Thyroid gland (tissue), 4 donors: ENCODE data around the gene SP3. TPM values are rescaled to one million over a fixed set of nuclear protein-coding genes. Genes with fewer than 3 reads are reported as not detected.

ENCODE experiments used
- DNase-seq, 2 donors: peaks; one replicate each; pipeline ENCODE4 v3.0.0-alpha.2; 2019
- H3K27ac ChIP-seq, 3 donors: fragments of 200-600 bp; sonication (generic); 1 replicate in 2 of 3; 2 replicates in 1 of 3; pipeline ENCODE4 v1.5.1; 2016 to 2019; ENCODE audit warnings: mild to moderate bottlenecking in 1 of 3, moderate library complexity in 1 of 3
- H3K27me3 ChIP-seq: fragments of 200-600 bp; sonication (generic); one replicate; pipeline ENCODE4 v1.5.1; 2019
- H3K36me3 ChIP-seq, 2 donors: fragments of 200-600 bp; sonication (generic); one replicate each; pipeline ENCODE4 v1.5.1; 2016 to 2019
- H3K4me1 ChIP-seq, 2 donors: fragments of 200-600 bp; sonication (generic); one replicate each; pipeline ENCODE4 v1.5.1; 2017 to 2019
- H3K4me3 ChIP-seq, 3 donors: fragments of 200-600 bp; sonication (generic); replicated peaks in 1 of 3; 1 replicate in 2 of 3; 2 replicates in 1 of 3; pipeline ENCODE4 v1.5.1; 2016; ENCODE audit warnings: mild to moderate bottlenecking in 1 of 3
- H3K9me3 ChIP-seq: fragments of 200-600 bp; sonication (generic); one replicate; pipeline ENCODE4 v1.5.1; 2017
- CTCF ChIP-seq, 6 experiments: fragments of 200-600 bp in 3 of 6; fragments of 450-650 bp in 3 of 6; sonication (generic) in 3 of 6; IDR thresholded peaks; one replicate each; pipeline ENCODE4 v1.5.1; 2016 to 2019; ENCODE audit warnings: antibody characterized with exemption in 6 of 6, mild to moderate bottlenecking in 2 of 6, inconsistent platforms in 1 of 6, moderate library complexity in 1 of 6
- POLR2A ChIP-seq, 2 donors: fragments of 450-650 bp; IDR thresholded peaks; one replicate each; pipeline ENCODE4 v1.6.1; 2017; ENCODE audit warnings: antibody characterized with exemption in 2 of 2, mild to moderate bottlenecking in 2 of 2, moderate library complexity in 1 of 2
- WGBS, 2 donors: methylation state at CpG; one replicate each; pipeline ENCODE4 v1.1.5; 2017; 5-methylcytosine and 5-hydroxymethylcytosine counted together
- intact Hi-C: fragments of 100-400 bp; cut with DNase I; formaldehyde crosslinking; loops from one replicate; pipeline ENCODE4 v1.15.1; 2023
- total RNA-seq, 4 donors: library from RNA; depleted of rRNA; stranded (reverse); fragments of >200 nt; gene quantifications; one replicate each; pipeline ENCODE4 v1.2.3, GENCODE V29; 2016

Gene SP3
- total RNA-seq, 4 donors from 2014 or later: 152 to 237 (median 186) TPM

DNA sequence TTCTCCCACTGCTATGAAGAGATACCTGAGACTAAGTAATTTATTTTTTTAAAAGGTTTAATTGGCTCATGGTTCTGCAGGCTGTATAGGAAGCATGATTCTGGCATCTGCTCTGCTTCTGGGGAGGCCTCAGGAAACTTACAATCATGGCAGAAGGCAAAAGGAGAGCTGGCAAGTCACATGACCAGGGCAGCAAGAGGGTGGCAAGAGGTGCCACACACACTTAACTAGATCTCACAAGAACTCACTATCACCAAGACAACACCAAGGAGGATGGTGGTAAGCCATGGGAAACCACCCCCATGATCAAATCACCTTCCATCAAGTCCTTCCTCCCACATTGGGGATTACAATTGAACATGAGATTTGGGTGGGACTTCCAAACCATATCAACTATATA, 38.3 kb downstream of the SP3 start:
- H3K27ac ChIP-seq: no peak overlapping the region
- DNase-seq: no peak
- no peaks in the 10 kb centered on the region for H3K36me3 ChIP-seq
- no peaks in the 10 kb centered on the region for H3K9me3 ChIP-seq
- no peaks in the 10 kb centered on the region for H3K27me3 ChIP-seq
- H3K4me1 ChIP-seq: peaks cover 27 to 39% of the 10 kb centered on the region in 2 donors
- intact Hi-C loops: no loop called here
- no peak for TF ChIP-seq CTCF (IDR thresholded peaks at IDR 0.05)
- no peak for TF ChIP-seq POLR2A (IDR thresholded peaks at IDR 0.05)
- H3K4me3 ChIP-seq: no peak overlapping the region

- Histone ChIP-seq H3K27me3 (no peaks in the 10 kb centered on the region), H3K4me3 (no peak overlapping the region), H3K9me3 (no peaks in the 10 kb centered on the region), H3K27ac (no peak overlapping the region), H3K36me3 (no peaks in the 10 kb centered on the region), H3K4me1 (peaks cover 27 to 32% of the 10 kb centered on the region in 2 donors)
- TF ChIP-seq POLR2A (IDR thresholded peaks at IDR 0.05): no peak
- no peak for TF ChIP-seq CTCF (IDR thresholded peaks at IDR 0.05)
- 95 to 98% methylated on average over 2 of the region's 2 CpGs for WGBS, 2 donors
- no peak for DNase-seq
- intact Hi-C loops: no loop called here
These were observed 40.9 kb downstream of the SP3 start for GRCh38 chr2:173924285-173924684.

DNA sequence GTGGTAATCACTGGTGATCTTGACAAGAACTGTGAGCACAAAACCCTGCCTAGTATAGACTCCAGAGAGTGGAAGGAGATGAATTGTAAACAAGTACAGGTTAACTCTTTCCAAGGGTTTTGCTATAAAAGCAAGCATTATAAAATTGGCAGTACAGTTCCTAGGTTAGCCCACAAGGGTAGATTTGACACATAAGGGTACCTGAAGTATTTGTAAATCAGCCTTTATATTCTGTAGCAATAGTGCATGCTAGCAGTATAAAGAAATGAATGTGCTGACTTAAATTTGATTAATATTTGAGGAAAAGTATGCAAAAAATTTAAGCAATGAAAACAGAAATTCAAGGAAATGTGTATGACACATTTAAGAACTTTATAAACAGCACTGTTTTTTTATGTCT, 42.4 kb downstream of the SP3 start:
- no peak for TF ChIP-seq CTCF (IDR thresholded peaks at IDR 0.05)
- no peak for TF ChIP-seq POLR2A (IDR thresholded peaks at IDR 0.05)
- intact Hi-C loops: no loop called here
- no peaks in the 10 kb centered on the region for H3K27me3 ChIP-seq
- H3K36me3 ChIP-seq: peaks cover 0 to 3% of the 10 kb centered on the region in 2 donors
- peaks cover 27 to 32% of the 10 kb centered on the region in 2 donors for H3K4me1 ChIP-seq
- no peaks in the 10 kb centered on the region for H3K9me3 ChIP-seq
- no peak overlapping the region for H3K27ac ChIP-seq
- H3K4me3 ChIP-seq: no peak overlapping the region
- DNase-seq: no peak

DNA sequence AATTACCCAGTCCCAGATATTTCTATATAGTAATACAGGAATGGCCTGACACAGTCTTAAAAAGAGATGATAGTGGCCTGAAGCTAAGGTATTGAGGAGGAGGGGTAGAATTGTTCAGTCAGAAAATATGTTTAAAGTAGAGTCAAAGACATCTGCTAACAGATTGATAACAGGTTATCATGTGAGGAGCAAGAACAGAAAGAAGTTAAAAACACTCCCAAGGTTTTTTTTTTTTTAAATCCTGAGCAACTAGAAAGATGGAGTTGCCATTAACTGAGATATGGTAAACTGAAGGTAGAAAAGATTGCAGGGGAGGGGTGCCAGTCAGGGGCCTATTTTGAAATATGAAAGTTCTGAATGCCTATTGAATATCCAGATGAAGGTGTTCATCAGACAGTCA, 43.1 kb downstream of the SP3 start:
- intact Hi-C loops: no loop called here
- H3K27ac ChIP-seq: no peak overlapping the region
- peaks cover 27 to 32% of the 10 kb centered on the region in 2 donors for H3K4me1 ChIP-seq
- no peaks in the 10 kb centered on the region for H3K9me3 ChIP-seq
- no peaks in the 10 kb centered on the region for H3K27me3 ChIP-seq
- peaks cover 0 to 3% of the 10 kb centered on the region in 2 donors for H3K36me3 ChIP-seq
- no peak overlapping the region for H3K4me3 ChIP-seq
- TF ChIP-seq POLR2A (IDR thresholded peaks at IDR 0.05): no peak
- TF ChIP-seq CTCF (IDR thresholded peaks at IDR 0.05): no peak
- no peak for DNase-seq

- 74 to 75% methylated on average over 3 of the region's 3 CpGs for WGBS, 2 donors
- Histone ChIP-seq H3K4me1 (peaks cover 0 to 9% of the 10 kb centered on the region in 2 donors), H3K27ac (no peak overlapping the region), H3K36me3 (peaks cover 4 to 22% of the 10 kb centered on the region in 2 donors), H3K27me3 (no peaks in the 10 kb centered on the region), H3K4me3 (no peak overlapping the region), H3K9me3 (no peaks in the 10 kb centered on the region)
- DNase-seq: no peak
- intact Hi-C loops: no loop called here
- TF ChIP-seq POLR2A (IDR thresholded peaks at IDR 0.05): no peak
- no peak for TF ChIP-seq CTCF (IDR thresholded peaks at IDR 0.05)
These were observed 50.9 kb downstream of the SP3 start for GRCh38 chr2:173914055-173914927.
